Measurements from ENCODE around the gene RTTN. TPM values are rescaled to one million over a fixed set of nuclear protein-coding genes. Genes with fewer than 3 reads are reported as not detected.
"Not testable (repeated sequence)": the region's sequence is repeated elsewhere in the genome, so short reads cannot be mapped to it uniquely, and the experiment has no call there.

Gene RTTN
- total RNA-seq, 1 donor from 2014 or later: 52.4 TPM

DNA sequence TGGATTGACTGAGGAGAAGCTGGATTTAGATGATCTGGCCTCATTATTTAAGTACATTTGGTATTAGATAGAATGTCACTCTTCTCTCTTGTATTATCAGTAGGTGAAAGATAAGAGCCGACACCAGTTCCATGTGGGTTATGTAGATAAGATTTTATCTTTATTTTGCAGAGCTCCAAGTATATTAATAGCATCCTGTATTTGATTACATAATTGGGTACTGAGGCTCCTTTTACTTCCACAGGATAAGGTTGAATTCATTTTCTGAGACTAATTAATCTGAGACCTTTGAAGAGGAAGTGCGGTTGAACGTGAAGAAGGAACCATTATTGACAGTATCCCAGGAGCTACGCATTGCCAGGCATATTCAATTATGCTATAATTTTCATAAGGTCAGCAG, 225.0 kb downstream of the RTTN start:
- H3K36me3 ChIP-seq: no peaks in the 10 kb centered on the region
- no peak overlapping the region for H2AFZ ChIP-seq (replicated peaks)
- TF ChIP-seq EZH2 (IDR thresholded peaks at IDR 0.05): no peak
- TF ChIP-seq EZH2phosphoT487 (IDR thresholded peaks at IDR 0.05): no peak
- H3K4me3 ChIP-seq: no peak overlapping the region
- no peaks in the 10 kb centered on the region for H3K9me3 ChIP-seq (ENCODE audit: low read depth)
- no peak overlapping the region for H3K27ac ChIP-seq
- peaks cover 10% of the 10 kb centered on the region for H3K4me1 ChIP-seq
- H3K79me2 ChIP-seq (ENCODE audit: low read depth): no peaks in the 10 kb centered on the region
- H3K4me2 ChIP-seq: no peak overlapping the region
- no peaks in the 10 kb centered on the region for H3K27me3 ChIP-seq
- no peak for DNase-seq (ENCODE audit: low spot score)
- no peaks in the 10 kb centered on the region for H3F3A ChIP-seq (ENCODE audit: low read depth)
- H4K20me1 ChIP-seq (ENCODE audit: low read depth): no peaks in the 10 kb centered on the region
- Mint-ChIP-seq H3K36me3 (peaks cover 4% of the 10 kb centered on the region), H3K27me3 (ENCODE audit: insufficient read depth, low read depth) (no peaks in the 10 kb centered on the region), H3K4me3 (no peak overlapping the region), H3K4me1 (peaks cover 7% of the 10 kb centered on the region), H3K27ac (no peak overlapping the region), H3K9me3 (peaks cover 19% of the 10 kb centered on the region)
- H3K9ac ChIP-seq: no peak overlapping the region

DNA sequence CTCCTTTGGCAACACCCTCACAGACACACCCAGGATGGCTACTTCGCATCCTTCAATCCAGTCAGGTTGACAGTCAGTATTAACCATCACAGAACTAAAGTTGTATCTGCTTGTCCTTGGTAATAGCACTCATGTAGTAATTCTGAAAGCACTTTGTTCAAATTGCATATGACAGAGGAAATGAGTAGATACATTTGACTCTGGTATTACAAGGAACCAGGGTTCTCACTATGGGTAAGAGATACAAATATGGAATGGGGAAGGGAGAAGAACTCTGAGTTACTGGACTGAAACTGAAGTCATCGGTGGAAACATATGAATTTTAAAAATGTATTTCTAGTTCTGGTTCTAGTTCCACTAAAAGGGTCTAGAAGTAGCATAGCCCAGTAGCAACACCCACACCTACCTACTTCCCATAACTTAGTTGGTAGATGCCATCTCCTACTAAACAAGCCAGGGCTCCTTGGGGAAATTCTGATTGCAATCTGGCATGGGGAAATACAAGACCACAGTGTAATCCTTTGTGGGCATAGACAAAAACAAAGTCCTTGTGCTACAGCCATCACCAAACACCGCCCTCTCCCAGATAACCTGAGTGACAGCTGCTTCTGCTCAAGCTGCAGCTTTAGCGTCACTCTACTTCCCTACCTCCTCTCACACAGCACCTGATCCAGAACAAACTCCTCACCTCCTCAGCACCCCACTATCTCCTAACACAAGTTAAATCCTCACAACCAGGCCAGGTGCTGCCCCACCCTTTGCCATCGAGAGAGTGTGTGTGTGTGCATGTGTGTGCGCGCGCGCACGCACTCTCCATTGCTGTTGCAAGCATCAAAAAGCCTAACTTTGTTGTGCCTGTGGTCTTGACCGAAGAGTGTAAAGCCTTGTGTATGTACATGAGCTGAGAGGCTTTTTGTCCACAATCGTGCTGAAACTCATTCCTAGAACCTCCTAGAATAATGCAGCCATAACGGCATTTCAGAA, 226.5 kb downstream of the RTTN start:
- Histone ChIP-seq H3K4me2 (no peak overlapping the region), H3K4me3 (no peak overlapping the region), H3K27ac (no peak overlapping the region), H3K36me3 (no peaks in the 10 kb centered on the region), H3K27me3 (no peaks in the 10 kb centered on the region), H3F3A (ENCODE audit: low read depth) (no peaks in the 10 kb centered on the region), H3K79me2 (ENCODE audit: low read depth) (no peaks in the 10 kb centered on the region), H3K9me3 (ENCODE audit: low read depth) (no peaks in the 10 kb centered on the region), H4K20me1 (ENCODE audit: low read depth) (no peaks in the 10 kb centered on the region), H3K9ac (no peak overlapping the region), H3K4me1 (peaks cover 10% of the 10 kb centered on the region), H2AFZ (replicated peaks) (no peak overlapping the region)
- H3K27me3 Mint-ChIP-seq (ENCODE audit: insufficient read depth, low read depth): peaks cover 2% of the 10 kb centered on the region
- peaks cover 7% of the 10 kb centered on the region for H3K4me1 Mint-ChIP-seq
- DNase-seq (ENCODE audit: low spot score): no peak
- H3K4me3 Mint-ChIP-seq: no peak overlapping the region
- H3K27ac Mint-ChIP-seq: no peak overlapping the region
- peaks cover 4% of the 10 kb centered on the region for H3K36me3 Mint-ChIP-seq
- no peak for TF ChIP-seq EZH2 (IDR thresholded peaks at IDR 0.05)
- no peak for TF ChIP-seq EZH2phosphoT487 (IDR thresholded peaks at IDR 0.05)
- TF ChIP-seq CTCF (IDR thresholded peaks at IDR 0.05): no peak
- H3K9me3 Mint-ChIP-seq: peaks cover 19% of the 10 kb centered on the region

- DNase-seq (ENCODE audit: low spot score); H3K27ac ChIP-seq; H3K27ac Mint-ChIP-seq; H3K36me3 Mint-ChIP-seq; H3K9me3 ChIP-seq (ENCODE audit: low read depth); H4K20me1 ChIP-seq (ENCODE audit: low read depth); H3K79me2 ChIP-seq (ENCODE audit: low read depth); H3K4me1 ChIP-seq; H2AFZ ChIP-seq (replicated peaks); H3K27me3 Mint-ChIP-seq (ENCODE audit: insufficient read depth, low read depth); H3K4me3 Mint-ChIP-seq; H3K9ac ChIP-seq; H3K4me3 ChIP-seq; H3K4me1 Mint-ChIP-seq; H3F3A ChIP-seq (ENCODE audit: low read depth); H3K4me2 ChIP-seq; H3K36me3 ChIP-seq; H3K27me3 ChIP-seq: not testable (repeated sequence)
- H3K9me3 Mint-ChIP-seq: peaks cover 29% of the 10 kb centered on the region
Measured at GRCh38 chr18:69975294-69975693, 230.2 kb downstream of the RTTN start.

DNA sequence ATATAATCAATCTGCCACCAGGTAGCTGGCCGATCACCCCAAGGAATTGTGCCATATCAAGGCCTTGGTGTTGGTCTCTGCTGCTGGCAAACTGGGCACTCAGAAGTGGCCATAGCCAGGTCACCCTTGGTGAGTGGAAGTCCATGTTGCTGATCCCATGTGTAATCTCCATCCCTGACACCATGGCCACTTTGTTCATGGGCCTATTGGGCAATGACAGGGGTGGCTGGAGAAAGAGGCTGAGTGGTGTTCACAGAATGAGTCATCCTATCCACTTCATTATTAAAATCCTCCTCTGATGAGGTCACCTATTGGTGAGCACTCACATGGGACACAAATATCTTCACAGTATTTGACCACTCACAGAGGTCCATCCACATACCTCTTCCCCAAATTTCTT, 231.1 kb downstream of the RTTN start:
- no peak for DNase-seq (ENCODE audit: low spot score)
- Histone ChIP-seq H3K4me3 (no peak overlapping the region), H3K79me2 (ENCODE audit: low read depth) (no peaks in the 10 kb centered on the region), H3F3A (ENCODE audit: low read depth) (no peaks in the 10 kb centered on the region), H3K36me3 (no peaks in the 10 kb centered on the region), H3K9ac (no peak overlapping the region), H3K9me3 (ENCODE audit: low read depth) (no peaks in the 10 kb centered on the region), H4K20me1 (ENCODE audit: low read depth) (no peaks in the 10 kb centered on the region), H3K4me1 (no peaks in the 10 kb centered on the region), H3K4me2 (no peak overlapping the region), H3K27me3 (no peaks in the 10 kb centered on the region), H2AFZ (replicated peaks) (no peak overlapping the region), H3K27ac (no peak overlapping the region)
- Mint-ChIP-seq H3K27me3 (ENCODE audit: insufficient read depth, low read depth) (peaks cover 2% of the 10 kb centered on the region), H3K9me3 (peaks cover 29% of the 10 kb centered on the region), H3K36me3 (peaks cover 4% of the 10 kb centered on the region), H3K4me1 (no peaks in the 10 kb centered on the region), H3K4me3 (no peak overlapping the region), H3K27ac (no peak overlapping the region)
- no peak for TF ChIP-seq CTCF (IDR thresholded peaks at IDR 0.05)
- TF ChIP-seq EZH2 (IDR thresholded peaks at IDR 0.05): no peak
- TF ChIP-seq EZH2phosphoT487 (IDR thresholded peaks at IDR 0.05): no peak

All from neural progenitor cell (in vitro differentiated cells).